ENCODE results near the gene DOK4. TPM values are rescaled to one million over a fixed set of nuclear protein-coding genes. Genes with fewer than 3 reads are reported as not detected.

Gene DOK4
- total RNA-seq, 1 experiment from 2014 or later = 6.8 TPM

DNA sequence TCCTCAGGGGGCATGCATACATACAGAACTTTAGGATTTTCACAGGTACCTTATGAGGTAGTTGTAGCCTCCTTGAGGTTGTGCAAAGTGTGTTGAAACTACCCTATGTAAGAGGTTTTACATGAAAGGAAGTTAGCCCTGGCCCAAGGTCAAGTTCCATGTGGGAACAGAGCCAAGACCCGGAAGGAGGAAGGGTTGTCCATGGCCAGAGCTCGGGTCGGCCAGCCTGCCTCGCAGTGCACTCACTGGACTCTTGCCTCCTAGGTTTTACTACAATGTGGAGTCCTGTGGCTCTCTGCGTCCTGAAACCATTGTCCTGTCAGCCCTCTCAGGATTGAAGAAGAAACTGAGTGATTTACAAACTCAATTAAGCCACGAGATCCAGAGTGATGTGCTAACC lies 15.6 kb downstream of the DOK4 start:
- POLR2A ChIA-PET = no interaction called here
- CTCF ChIA-PET = no interaction called here
- no TSS peak for BruUV-seq (replicated peaks)
- intact Hi-C loops (cut with micrococcal nuclease; ENCODE audit: unreplicated experiment) = no loop called here
- no peak for TF ChIP-seq TCF7L2 (IDR thresholded peaks at IDR 0.05; ENCODE audit: low read depth, low read length)
- no peak for TF ChIP-seq POLR2AphosphoS5 (IDR thresholded peaks at IDR 0.05; ENCODE audit: low read depth, low read length)
- no peak for TF ChIP-seq SIN3A (IDR thresholded peaks at IDR 0.05; ENCODE audit: borderline replicate concordance, insufficient read depth, low read depth, low read length)
- TF ChIP-seq, protein P1, sequence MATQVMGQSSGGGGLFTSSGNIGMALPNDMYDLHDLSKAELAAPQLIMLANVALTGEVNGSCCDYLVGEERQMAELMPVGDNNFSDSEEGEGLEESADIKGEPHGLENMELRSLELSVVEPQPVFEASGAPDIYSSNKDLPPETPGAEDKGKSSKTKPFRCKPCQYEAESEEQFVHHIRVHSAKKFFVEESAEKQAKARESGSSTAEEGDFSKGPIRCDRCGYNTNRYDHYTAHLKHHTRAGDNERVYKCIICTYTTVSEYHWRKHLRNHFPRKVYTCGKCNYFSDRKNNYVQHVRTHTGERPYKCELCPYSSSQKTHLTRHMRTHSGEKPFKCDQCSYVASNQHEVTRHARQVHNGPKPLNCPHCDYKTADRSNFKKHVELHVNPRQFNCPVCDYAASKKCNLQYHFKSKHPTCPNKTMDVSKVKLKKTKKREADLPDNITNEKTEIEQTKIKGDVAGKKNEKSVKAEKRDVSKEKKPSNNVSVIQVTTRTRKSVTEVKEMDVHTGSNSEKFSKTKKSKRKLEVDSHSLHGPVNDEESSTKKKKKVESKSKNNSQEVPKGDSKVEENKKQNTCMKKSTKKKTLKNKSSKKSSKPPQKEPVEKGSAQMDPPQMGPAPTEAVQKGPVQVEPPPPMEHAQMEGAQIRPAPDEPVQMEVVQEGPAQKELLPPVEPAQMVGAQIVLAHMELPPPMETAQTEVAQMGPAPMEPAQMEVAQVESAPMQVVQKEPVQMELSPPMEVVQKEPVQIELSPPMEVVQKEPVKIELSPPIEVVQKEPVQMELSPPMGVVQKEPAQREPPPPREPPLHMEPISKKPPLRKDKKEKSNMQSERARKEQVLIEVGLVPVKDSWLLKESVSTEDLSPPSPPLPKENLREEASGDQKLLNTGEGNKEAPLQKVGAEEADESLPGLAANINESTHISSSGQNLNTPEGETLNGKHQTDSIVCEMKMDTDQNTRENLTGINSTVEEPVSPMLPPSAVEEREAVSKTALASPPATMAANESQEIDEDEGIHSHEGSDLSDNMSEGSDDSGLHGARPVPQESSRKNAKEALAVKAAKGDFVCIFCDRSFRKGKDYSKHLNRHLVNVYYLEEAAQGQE (IDR thresholded peaks at IDR 0.05; ENCODE audit: insufficient read depth in 1 of 2, low read depth in 2 of 2, low read length in 1 of 2) = no peak
- TF ChIP-seq CTCF (IDR thresholded peaks at IDR 0.05) = no peak
- Histone ChIP-seq H3K27ac (ENCODE audit: low read length) (no peak overlapping the region), H3K4me3 (ENCODE audit: low read depth in 2 of 2, low read length in 2 of 2) (no peak overlapping the region), H3K9me3 (ENCODE audit: control insufficient read depth, insufficient read depth, low read depth, low read length) (no peaks in the 10 kb centered on the region), H3K27me3 (ENCODE audit: control insufficient read depth, insufficient read depth, low read length) (no peaks in the 10 kb centered on the region), H3K4me1 (ENCODE audit: control insufficient read depth, insufficient read depth, low read length) (peaks cover 7% of the 10 kb centered on the region; the same call in 1 of the 2 replicates), H3K36me3 (ENCODE audit: control insufficient read depth, insufficient read depth, low read length) (peaks cover 2% of the 10 kb centered on the region)
- no peak for DNase-seq (ENCODE audit: low read depth, low spot score)
- in situ Hi-C loops (cut with HindIII; ENCODE audit: low pct_unique_long_range_greater_than_20kb, low sequenced_read_pairs) = no loop called here
- no peak for ATAC-seq

GRCh38 chr16:57469917-57470470 lies 16.3 kb downstream of the DOK4 start:
- DNase-seq (ENCODE audit: low read depth, low spot score) (no peak), ATAC-seq (no peak)
- ChIA-PET CTCF (no interaction called here), POLR2A (no interaction called here)
- no TSS peak for BruUV-seq (replicated peaks)
- Histone ChIP-seq H3K4me3 (ENCODE audit: low read depth in 2 of 2, low read length in 2 of 2) (no peak overlapping the region), H3K4me1 (ENCODE audit: control insufficient read depth, insufficient read depth, low read length) (peaks cover 7% of the 10 kb centered on the region; the same call in 1 of the 2 replicates), H3K36me3 (ENCODE audit: control insufficient read depth, insufficient read depth, low read length) (peaks cover 2% of the 10 kb centered on the region), H3K27me3 (ENCODE audit: control insufficient read depth, insufficient read depth, low read length) (no peaks in the 10 kb centered on the region), H3K27ac (ENCODE audit: low read length) (no peak overlapping the region), H3K9me3 (ENCODE audit: control insufficient read depth, insufficient read depth, low read depth, low read length) (no peaks in the 10 kb centered on the region)
- no peak for TF ChIP-seq POLR2AphosphoS5 (IDR thresholded peaks at IDR 0.05; ENCODE audit: low read depth, low read length)
- no peak for TF ChIP-seq TCF7L2 (IDR thresholded peaks at IDR 0.05; ENCODE audit: low read depth, low read length)
- TF ChIP-seq, protein P1 (IDR thresholded peaks at IDR 0.05; ENCODE audit: insufficient read depth in 1 of 2, low read depth in 2 of 2, low read length in 1 of 2) = no peak
- no peak for TF ChIP-seq SIN3A (IDR thresholded peaks at IDR 0.05; ENCODE audit: borderline replicate concordance, insufficient read depth, low read depth, low read length)
- no peak for TF ChIP-seq CTCF (IDR thresholded peaks at IDR 0.05)
- in situ Hi-C loops (cut with HindIII; ENCODE audit: low pct_unique_long_range_greater_than_20kb, low sequenced_read_pairs) (no loop called here), intact Hi-C loops (cut with micrococcal nuclease; ENCODE audit: unreplicated experiment) (loop anchor here (10.0 kb wide), 1 partner anchor 45 kb away; no protein-coding TSS in a partner anchor)

Measured in Panc1 (cell line).